DND-41 (cell line): ENCODE results near the gene FHIT.

Source experiments
- CTCF ChIP-seq: IDR thresholded peaks from 2 replicates; pipeline ENCODE4 v1.5.1; 2012; ENCODE audit warnings: borderline replicate concordance, low read length, moderate library complexity, mild to moderate bottlenecking; ENCODE audit not compliant: poor library complexity, severe bottlenecking; ENCODE audit errors: extremely low read depth
- EZH2 ChIP-seq: IDR thresholded peaks from 3 replicates; pipeline ENCODE4 v1.6.1; 2012; ENCODE audit warnings: borderline replicate concordance, low read depth, mild to moderate bottlenecking, moderate library complexity, low read length, inconsistent platforms; ENCODE audit not compliant: severe bottlenecking

GRCh38 chr3:61149236-61149635 lies 102.0 kb downstream of the FHIT start:
- TF ChIP-seq CTCF: no peak
- no peak for TF ChIP-seq EZH2
